ENCODE data around the gene HDAC4. TPM values are rescaled to one million over a fixed set of nuclear protein-coding genes. Genes with fewer than 3 reads are reported as not detected.
A peak's percentile ranks its signal among the peaks of the same experiment; 100 is the strongest.

The HDAC4 gene
- total RNA-seq, 4 donors from 2014 or later: 21.6 to 72.7 (median 35.2) TPM

GRCh38 chr2:239271882-239272281 is 128.9 kb downstream of the HDAC4 start:
- WGBS, 2 donors: 69 to 76% methylated on average over 5 of the region's 5 CpGs
- H3K9me3 ChIP-seq: no peaks in the 10 kb centered on the region
- H3K4me1 ChIP-seq: peaks cover 43 to 81% (median 57%) of the 10 kb centered on the region in 3 donors
- TF ChIP-seq CTCF (IDR thresholded peaks at IDR 0.05): no peak
- no peak for TF ChIP-seq POLR2A (IDR thresholded peaks at IDR 0.05)
- H3K4me3 ChIP-seq: no peak overlapping the region
- peak overlapping the region in 1 of 4 donors; percentile 48 for H3K27ac ChIP-seq
- no peak for DNase-seq
- no peaks in the 10 kb centered on the region for H3K36me3 ChIP-seq
- H3K27me3 ChIP-seq: no peaks in the 10 kb centered on the region
- intact Hi-C loops (cut with DNase I): no loop called here

GRCh38 chr2:239271471-239271870 is 129.3 kb downstream of the HDAC4 start:
- Histone ChIP-seq H3K27me3 (no peaks in the 10 kb centered on the region), H3K9me3 (no peaks in the 10 kb centered on the region), H3K27ac (no peak overlapping the region), H3K36me3 (no peaks in the 10 kb centered on the region), H3K4me3 (no peak overlapping the region), H3K4me1 (peaks cover 39 to 81% (median 57%) of the 10 kb centered on the region in 3 donors)
- WGBS, 2 donors: 76 to 96% methylated on average over 3 to 4 of the region's 11 CpGs
- DNase-seq: no peak
- no peak for TF ChIP-seq CTCF (IDR thresholded peaks at IDR 0.05)
- TF ChIP-seq POLR2A (IDR thresholded peaks at IDR 0.05): no peak
- intact Hi-C loops (cut with DNase I): no loop called here

GRCh38 chr2:239269916-239270315 is 130.9 kb downstream of the HDAC4 start:
- Histone ChIP-seq H3K36me3 (no peaks in the 10 kb centered on the region), H3K4me3 (no peak overlapping the region), H3K4me1 (peaks cover 39 to 81% (median 56%) of the 10 kb centered on the region in 3 donors), H3K27me3 (no peaks in the 10 kb centered on the region), H3K9me3 (no peaks in the 10 kb centered on the region), H3K27ac (peak overlapping the region in 2 of 4 donors; percentile 4 to 13)
- intact Hi-C loops (cut with DNase I): no loop called here
- no peak for DNase-seq
- 85 to 93% methylated on average over 5 to 9 of the region's 10 CpGs for WGBS, 2 donors
- no peak for TF ChIP-seq CTCF (IDR thresholded peaks at IDR 0.05)

GRCh38 chr2:239269173-239269885 is 131.5 kb downstream of the HDAC4 start:
- Histone ChIP-seq H3K4me3 (no peak overlapping the region), H3K4me1 (peaks cover 39 to 81% (median 56%) of the 10 kb centered on the region in 3 donors), H3K36me3 (no peaks in the 10 kb centered on the region), H3K27me3 (no peaks in the 10 kb centered on the region), H3K9me3 (no peaks in the 10 kb centered on the region), H3K27ac (peak overlapping the region in 3 of 4 donors; percentile 13 to 85 (median 85))
- no peak for TF ChIP-seq POLR2A (IDR thresholded peaks at IDR 0.05)
- TF ChIP-seq CTCF (IDR thresholded peaks at IDR 0.05): peak in 1 of 6 experiments; percentile 21
- WGBS, 2 donors: 51 to 74% methylated on average over 3 to 8 of the region's 10 CpGs
- intact Hi-C loops (cut with DNase I): no loop called here
- DNase-seq: no peak

GRCh38 chr2:239268549-239268948 is 132.3 kb downstream of the HDAC4 start:
- WGBS, 2 donors: 79% methylated on average over 3 of the region's 3 CpGs
- H3K27ac ChIP-seq: peak overlapping the region; percentile 68 to 90 (median 85)
- intact Hi-C loops (cut with DNase I): no loop called here
- H3K9me3 ChIP-seq: no peaks in the 10 kb centered on the region
- TF ChIP-seq CTCF (IDR thresholded peaks at IDR 0.05): no peak
- TF ChIP-seq POLR2A (IDR thresholded peaks at IDR 0.05): no peak
- H3K4me1 ChIP-seq: peaks cover 38 to 81% (median 58%) of the 10 kb centered on the region in 3 donors
- H3K36me3 ChIP-seq: no peaks in the 10 kb centered on the region
- H3K4me3 ChIP-seq: no peak overlapping the region
- DNase-seq: no peak
- H3K27me3 ChIP-seq: no peaks in the 10 kb centered on the region
